HepG2 (cell line): ENCODE data around the gene ANKS1A. TPM values are rescaled to one million over a fixed set of nuclear protein-coding genes. Genes with fewer than 3 reads are reported as not detected.

Source experiments
- ATAC-seq: fragments of 200-7000 bp; cut with Tn5 transposase; 3 replicates; pipeline ENCODE4 v1.9.1; 2020; ENCODE audit warnings: mild to moderate bottlenecking, moderate library complexity
- BruUV-seq: library from RNA; stranded (reverse); fragments of 400-500 nt; replicated peaks from 2 replicates; lab custom pipeline; 2021; lab: Mats Ljungman, UMichigan
- CTCF ChIA-PET: fragments of 300-600 bp; formaldehyde crosslinking; extraction: SDS; loops from one replicate; lab custom pipeline; 2021; ENCODE audit warnings: low total read pairs, inconsistent platforms, low intra/inter-chr PET ratio; lab: Yijun Ruan, JAX
- POLR2A ChIA-PET: fragments of 350-600 bp; sonication (Branson Sonifier 250); formaldehyde crosslinking; loops from one replicate; lab custom pipeline; 2020; ENCODE audit warnings: antibody characterized with exemption, inconsistent platforms; lab: Yijun Ruan, JAX
- DNase-seq: peaks from one replicate; pipeline ENCODE4 v3.0.0-alpha.2; 2015; ENCODE audit warnings: low spot score
- FAIRE-seq: peaks from 3 replicates; lab custom pipeline; 2011; peaks lifted over from hg19 to GRCh38; lab: Jason Lieb, UNC
- H2AFZ ChIP-seq: one replicate; pipeline ENCODE4 v1.6.1; 2011; ENCODE audit warnings: low read length, inconsistent platforms
- H3K27ac ChIP-seq: fragments of 300-600 bp; 3 replicates; pipeline ENCODE4 v1.8.0; 2011; ENCODE audit warnings: mixed run types, mild to moderate bottlenecking, mixed read lengths, low read length, inconsistent platforms; ENCODE audit not compliant: insufficient read depth; ENCODE audit errors: extremely low read length
- H3K27me3 ChIP-seq, 2 experiments: fragments of 200-600 bp in 1 of 2; 2 replicates in 1 of 2; 3 replicates in 1 of 2; pipeline versions ENCODE4 v1.6.0 to v1.8.0; 2011; ENCODE audit warnings: low read length in 2 of 2, mild to moderate bottlenecking in 2 of 2, moderate library complexity in 2 of 2, inconsistent platforms in 1 of 2; ENCODE audit not compliant: insufficient read depth in 2 of 2, control insufficient read depth in 1 of 2
- H3K36me3 ChIP-seq, 2 experiments: fragments of 200-600 bp in 1 of 2; replicated peaks in 1 of 2; 2 replicates in 1 of 2; 3 replicates in 1 of 2; pipeline versions ENCODE4 v1.5.1 to v1.8.0; 2011; ENCODE audit warnings: low read length in 2 of 2, inconsistent platforms in 1 of 2; ENCODE audit not compliant: insufficient read depth in 2 of 2, control insufficient read depth in 1 of 2
- H3K4me1 ChIP-seq: 2 replicates; pipeline ENCODE4 v1.5.1; 2012; ENCODE audit warnings: low read length, inconsistent platforms; ENCODE audit not compliant: insufficient read depth
- H3K4me2 ChIP-seq: 2 replicates; pipeline ENCODE4 v1.6.0; 2011; ENCODE audit warnings: low read depth, low read length, inconsistent platforms
- H3K4me3 ChIP-seq, 3 experiments: fragments of 200-600 bp in 1 of 3; sonication (generic), shearing (Covaris generic) in 1 of 3; replicated peaks in 1 of 3; 2 replicates each; pipeline ENCODE4 v1.5.1; 2011 to 2016; ENCODE audit warnings: low read length in 3 of 3, inconsistent platforms in 2 of 3, low read depth in 2 of 3, mild to moderate bottlenecking in 2 of 3, control low read depth in 1 of 3, mixed read lengths in 1 of 3; ENCODE audit not compliant: insufficient read depth in 1 of 3
- H3K79me2 ChIP-seq: one replicate; pipeline ENCODE4 v1.6.1; 2011; ENCODE audit warnings: low read length, inconsistent platforms; ENCODE audit not compliant: insufficient read depth
- H3K9ac ChIP-seq: 2 replicates; pipeline ENCODE4 v1.6.0; 2011; ENCODE audit warnings: mild to moderate bottlenecking, low read depth, low read length, inconsistent platforms; ENCODE audit not compliant: insufficient read depth
- H3K9me3 ChIP-seq: 2 replicates; pipeline ENCODE4 v1.5.1; 2012; ENCODE audit warnings: mild to moderate bottlenecking, low read length
- H4K20me1 ChIP-seq: 2 replicates; pipeline ENCODE4 v1.6.0; 2011; ENCODE audit warnings: inconsistent platforms, mild to moderate bottlenecking, low read length, moderate library complexity; ENCODE audit not compliant: insufficient read depth
- ATF4 ChIP-seq, 2 experiments: fragments of 450-650 bp in 1 of 2; sonication (generic) in 1 of 2; formaldehyde crosslinking; IDR thresholded peaks; 2 replicates each; pipeline versions ENCODE4 v1.5.0 to v1.8.0; 2020 to 2022; ENCODE audit warnings: mild to moderate bottlenecking in 1 of 2, missing genetic modification reagents in 1 of 2
- CCDC6 ChIP-seq: sonication (generic); formaldehyde crosslinking; IDR thresholded peaks from 2 replicates; pipeline ENCODE4 v1.8.1; 2022; ENCODE audit warnings: mild to moderate bottlenecking, missing genetic modification reagents, moderate library complexity
- CSRNP1 ChIP-seq: sonication (generic); formaldehyde crosslinking; IDR thresholded peaks from 2 replicates; pipeline ENCODE4 v1.8.1; 2023; ENCODE audit warnings: mild to moderate bottlenecking, missing genetic modification reagents
- DDIT3 ChIP-seq: sonication (generic); formaldehyde crosslinking; IDR thresholded peaks from 2 replicates; pipeline ENCODE4 v1.4.0; 2020; ENCODE audit warnings: mild to moderate bottlenecking, missing genetic modification reagents
- FOXO4 ChIP-seq: sonication (generic); formaldehyde crosslinking; conservative IDR thresholded peaks from 2 replicates; pipeline ENCODE4 v1.8.1; 2023; ENCODE audit warnings: missing genetic modification reagents
- MLX ChIP-seq: IDR thresholded peaks from 2 replicates; pipeline ENCODE4 v1.6.1; 2016
- ZBTB20 ChIP-seq: sonication (generic); formaldehyde crosslinking; IDR thresholded peaks from 2 replicates; pipeline ENCODE4 v1.8.1; 2023; ENCODE audit warnings: missing genetic modification reagents, low read depth, mild to moderate bottlenecking, borderline replicate concordance
- ZNF333 ChIP-seq: sonication (generic); formaldehyde crosslinking; IDR thresholded peaks from 2 replicates; pipeline ENCODE4 v1.4.0; 2020; ENCODE audit warnings: mild to moderate bottlenecking, missing genetic modification reagents, borderline replicate concordance
- ZNF557 ChIP-seq: sonication (generic); formaldehyde crosslinking; IDR thresholded peaks from 2 replicates; pipeline ENCODE4 v1.4.0; 2020; ENCODE audit warnings: missing genetic modification reagents
- ZNF577 ChIP-seq: sonication (generic); formaldehyde crosslinking; IDR thresholded peaks from 2 replicates; pipeline ENCODE4 v1.4.0; 2020; ENCODE audit warnings: mild to moderate bottlenecking, low read depth, missing genetic modification reagents, borderline replicate concordance
- ZNF639 ChIP-seq: conservative IDR thresholded peaks from 2 replicates; pipeline ENCODE4 v1.6.1; 2018; ENCODE audit warnings: missing genetic modification reagents
- whole genome bisulfite sequencing: methylation state at CpG from one replicate; pipeline ENCODE4 v1.1.6; 2017; ENCODE audit warnings: low lambda C conversion rate; 5-methylcytosine and 5-hydroxymethylcytosine counted together
- in situ Hi-C: cut with HindIII; loops from 2 replicates; pipeline ENCODE4 v1.10.0; 2017; ENCODE audit warnings: low pct_unique_long_range_greater_than_20kb; ENCODE audit not compliant: extremely low pct_ligation_motif_present
- intact Hi-C: fragments of 100-400 bp; cut with micrococcal nuclease; formaldehyde crosslinking; loops from one replicate; pipeline ENCODE4 v1.10.0; 2022; ENCODE audit not compliant: unreplicated experiment
- polyA plus RNA-seq, 8 experiments: library from polyadenylated mRNA; depleted of rRNA in 3 of 8; stranded (reverse) in 7 of 8; unstranded in 1 of 8; fragments of >200 nt; fragmentation: Illumina TruSeq in 4 of 8; extraction: Trizol in 4 of 8; gene quantifications; 2 replicates each; pipeline versions ENCODE4 v1.2.1 to v1.2.3, GENCODE V29; 2011 to 2016; ENCODE audit warnings: low read depth in 4 of 8, missing spikeins in 1 of 8, mixed read lengths in 1 of 8; ENCODE audit not compliant: insufficient read depth in 1 of 8
- total RNA-seq, 5 experiments: library from RNA; depleted of rRNA; stranded (reverse); fragments of >200 nt; fragmentation: Illumina TruSeq; extraction: Trizol; gene quantifications; 2 replicates each; pipeline ENCODE4 v1.2.3, GENCODE V29; 2016; ENCODE audit warnings: low read depth in 1 of 5

The ANKS1A gene
- total and polyA plus RNA-seq, 2 of the 13 experiments (the other 11 are each of a cell fraction or from before 2014, with no cell fraction given) = 7.2 to 15.1 TPM

GRCh38 chr6:34909320-34909883 lies 20.3 kb downstream of the ANKS1A start:
- in situ Hi-C loops (no loop called here), intact Hi-C loops (no loop called here)
- Histone ChIP-seq H3K27ac (no peak overlapping the region), H3K79me2 (peaks cover 40% of the 10 kb centered on the region), H3K4me3 (no peak overlapping the region), H2AFZ (no peak overlapping the region), H3K9me3 (no peaks in the 10 kb centered on the region), H3K9ac (no peak overlapping the region), H3K4me1 (peaks cover 22% of the 10 kb centered on the region), H3K4me2 (no peak overlapping the region), H3K27me3 (no peaks in the 10 kb centered on the region), H4K20me1 (no peaks in the 10 kb centered on the region), H3K36me3 (no peaks in the 10 kb centered on the region; a peak in 1 of 5 replicates)
- ATAC-seq (no peak), DNase-seq (no peak), FAIRE-seq (no peak)
- WGBS = 97% methylated on average over 6 of the region's 6 CpGs
- ChIA-PET POLR2A (no interaction called here), CTCF (no interaction called here)
- TF ChIP-seq DDIT3 (no peak), ZNF333 (CRISPR knock-in tag) (no peak), ZNF557 (CRISPR knock-in tag) (no peak), ZBTB20 (CRISPR knock-in tag) (no peak), ZNF577 (CRISPR knock-in tag) (no peak), ZNF639 (CRISPR knock-in tag) (no peak), FOXO4 (CRISPR knock-in tag) (no peak), ATF4 (CRISPR knock-in tag; IDR thresholded peaks at IDR 0.05) (no peak), CCDC6 (CRISPR knock-in tag) (no peak), CSRNP1 (CRISPR knock-in tag) (no peak), MLX (CRISPR knock-in tag) (no peak)
- no TSS peak for BruUV-seq
